Loucy (cell line): ENCODE data around the gene MAMLD1.

Experiments used
- H2AFZ ChIP-seq: fragments of 200-600 bp; sonication (generic); 2 replicates; pipeline ENCODE4 v1.6.0; 2016; ENCODE audit warnings: antibody characterized with exemption, mild to moderate bottlenecking, low read length, moderate library complexity
- H3F3A ChIP-seq: fragments of 200-600 bp; 2 replicates; pipeline ENCODE4 v1.6.0; 2016; ENCODE audit warnings: antibody characterized with exemption, low read depth, mild to moderate bottlenecking
- H3K27me3 ChIP-seq: fragments of 200-600 bp; sonication (generic); 2 replicates; pipeline ENCODE4 v1.6.1; 2014; ENCODE audit warnings: low read length, mild to moderate bottlenecking; ENCODE audit not compliant: insufficient read depth, poor library complexity, severe bottlenecking
- H3K36me3 ChIP-seq: fragments of 200-600 bp; sonication (generic); 2 replicates; pipeline ENCODE4 v1.6.1; 2016; ENCODE audit warnings: low read length; ENCODE audit not compliant: insufficient read depth
- H3K4me1 ChIP-seq: fragments of 200-600 bp; sonication (generic); 2 replicates; pipeline ENCODE4 v1.5.1; 2014; ENCODE audit warnings: low read length, mild to moderate bottlenecking; ENCODE audit not compliant: insufficient read depth, poor library complexity, severe bottlenecking
- H3K4me2 ChIP-seq: fragments of 200-600 bp; sonication (generic); 2 replicates; pipeline ENCODE4 v1.6.0; 2014; ENCODE audit warnings: antibody characterized with exemption, low read length, low read depth, mild to moderate bottlenecking; ENCODE audit not compliant: poor library complexity, severe bottlenecking
- H3K4me3 ChIP-seq: fragments of 200-600 bp; sonication (generic); 2 replicates; pipeline ENCODE4 v1.5.1; 2014; ENCODE audit warnings: low read length, mild to moderate bottlenecking, mixed read lengths; ENCODE audit not compliant: poor library complexity, severe bottlenecking
- H3K79me2 ChIP-seq: fragments of 200-600 bp; sonication (generic); 2 replicates; pipeline ENCODE4 v1.6.1; 2014; ENCODE audit warnings: low read length; ENCODE audit not compliant: insufficient read depth
- H3K9ac ChIP-seq: fragments of 200-600 bp; sonication (generic); 2 replicates; pipeline ENCODE4 v1.6.0; 2014; ENCODE audit warnings: mild to moderate bottlenecking, low read depth, low read length, moderate library complexity; ENCODE audit not compliant: poor library complexity, severe bottlenecking
- H3K9me2 ChIP-seq: fragments of 200-600 bp; sonication (generic); replicated peaks from 2 replicates; pipeline ENCODE4 v1.6.1; 2016; ENCODE audit warnings: low read depth, low read length, mixed read lengths
- H3K9me3 ChIP-seq: fragments of 200-600 bp; sonication (generic); 2 replicates; pipeline ENCODE4 v1.6.1; 2014; ENCODE audit warnings: mild to moderate bottlenecking, antibody characterized with exemption, low read length, low read depth; ENCODE audit not compliant: insufficient read depth
- H4K20me1 ChIP-seq: fragments of 200-600 bp; sonication (generic); 2 replicates; pipeline ENCODE4 v1.6.0; 2014; ENCODE audit warnings: antibody characterized with exemption, low read length, mild to moderate bottlenecking; ENCODE audit not compliant: insufficient read depth, poor library complexity, severe bottlenecking
- CTCF ChIP-seq: fragments of 200-600 bp; sonication (generic); conservative IDR thresholded peaks from 2 replicates; pipeline ENCODE4 v1.5.1; 2014; ENCODE audit warnings: mild to moderate bottlenecking, antibody characterized with exemption, low read length
- EZH2phosphoT487 ChIP-seq: fragments of 200-600 bp; IDR thresholded peaks from 2 replicates; pipeline ENCODE4 v1.6.1; 2018; ENCODE audit warnings: antibody characterized with exemption, mild to moderate bottlenecking, moderate library complexity, borderline replicate concordance

MAMLD1 gene

DNA sequence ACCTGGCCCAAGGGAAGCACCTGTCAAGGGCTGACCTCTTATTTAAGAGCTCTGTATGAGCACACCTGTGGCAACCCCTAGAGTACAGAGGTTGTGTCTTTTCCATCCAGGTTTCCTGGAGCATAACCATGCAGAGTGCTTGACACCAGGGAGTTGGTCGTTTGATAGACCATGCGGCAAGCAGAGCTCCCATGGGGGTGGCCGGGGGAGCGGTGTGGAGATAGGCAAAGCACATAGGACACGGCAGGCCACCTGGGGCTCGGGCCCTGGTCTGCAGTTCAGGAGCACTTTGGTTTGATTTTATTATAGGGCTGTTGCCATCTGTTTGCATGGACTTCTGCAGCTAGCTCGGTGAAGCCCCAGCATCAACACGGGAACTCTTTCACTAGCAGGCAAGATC lies 110.3 kb downstream of the MAMLD1 start:
- peaks cover 13% of the 10 kb centered on the region for H3K4me1 ChIP-seq
- H3K27me3 ChIP-seq: no peaks in the 10 kb centered on the region
- H3K4me3 ChIP-seq: no peak overlapping the region
- no peak overlapping the region for H3K4me2 ChIP-seq
- H3K9me3 ChIP-seq: no peaks in the 10 kb centered on the region
- no peaks in the 10 kb centered on the region for H3K79me2 ChIP-seq
- no peak overlapping the region for H2AFZ ChIP-seq
- H3F3A ChIP-seq: no peaks in the 10 kb centered on the region
- H3K9ac ChIP-seq: no peak overlapping the region
- TF ChIP-seq EZH2phosphoT487: no peak
- TF ChIP-seq CTCF: no peak
- no peaks in the 10 kb centered on the region for H4K20me1 ChIP-seq
- no peaks in the 10 kb centered on the region for H3K9me2 ChIP-seq
- no peaks in the 10 kb centered on the region for H3K36me3 ChIP-seq

- Histone ChIP-seq H4K20me1 (no peaks in the 10 kb centered on the region), H3K9ac (no peak overlapping the region), H3K9me3 (no peaks in the 10 kb centered on the region), H3F3A (no peaks in the 10 kb centered on the region), H3K4me1 (peaks cover 12% of the 10 kb centered on the region), H3K79me2 (no peaks in the 10 kb centered on the region), H3K27me3 (no peaks in the 10 kb centered on the region), H3K4me2 (no peak overlapping the region), H3K4me3 (no peak overlapping the region), H3K9me2 (no peaks in the 10 kb centered on the region), H2AFZ (no peak overlapping the region), H3K36me3 (no peaks in the 10 kb centered on the region)
- TF ChIP-seq EZH2phosphoT487 (no peak), CTCF (no peak)
These were observed 112.3 kb downstream of the MAMLD1 start for GRCh38 chrX:150475461-150475860.

- Histone ChIP-seq H3K36me3 (no peaks in the 10 kb centered on the region), H3K9ac (no peak overlapping the region), H2AFZ (no peak overlapping the region), H3K27me3 (no peaks in the 10 kb centered on the region), H3K9me2 (no peaks in the 10 kb centered on the region), H3K79me2 (no peaks in the 10 kb centered on the region), H3K4me3 (no peak overlapping the region), H3F3A (no peaks in the 10 kb centered on the region), H4K20me1 (no peaks in the 10 kb centered on the region), H3K4me2 (no peak overlapping the region), H3K9me3 (no peaks in the 10 kb centered on the region), H3K4me1 (peaks cover 12% of the 10 kb centered on the region)
- TF ChIP-seq CTCF (no peak), EZH2phosphoT487 (no peak)
These were observed 113.1 kb downstream of the MAMLD1 start for GRCh38 chrX:150476164-150476699.
